ENCODE results near the gene CD7. TPM values are rescaled to one million over a fixed set of nuclear protein-coding genes. Genes with fewer than 3 reads are reported as not detected.

CD7 gene
- total and polyA plus RNA-seq, 2 donors (not counting 1 experiment from before 2014, with no cell fraction given), result 0.67 to 1.3 TPM

- H3K27me3 Mint-ChIP-seq, result peaks cover 25% of the 10 kb centered on the region
- H3K4me1 Mint-ChIP-seq, result peaks cover 12% of the 10 kb centered on the region
- no peak overlapping the region for H3K4me3 Mint-ChIP-seq
- no peak for DNase-seq
- no peak for TF ChIP-seq CTCF (IDR thresholded peaks at IDR 0.05)
- TF ChIP-seq EZH2 (IDR thresholded peaks at IDR 0.05; ENCODE audit: borderline replicate concordance, insufficient read depth, low read depth, low read length, poor library complexity, severe bottlenecking), result no peak
- no peaks in the 10 kb centered on the region for H3K79me2 ChIP-seq (ENCODE audit: control insufficient read depth, insufficient read depth, low read length)
- H3K27ac Mint-ChIP-seq, result no peak overlapping the region
- no peaks in the 10 kb centered on the region for H3K36me3 ChIP-seq (replicated peaks in 1 of 2; ENCODE audit: control extremely low read depth in 1 of 2, control insufficient read depth in 1 of 2, extremely low read depth in 1 of 2, insufficient read depth in 2 of 2, low read length in 1 of 2)
- H3K9ac ChIP-seq (ENCODE audit: low read length), result no peak overlapping the region
- H4K20me1 ChIP-seq (ENCODE audit: control insufficient read depth, insufficient read depth, low read length, poor library complexity, severe bottlenecking), result no peaks in the 10 kb centered on the region
- H3K4me1 ChIP-seq (ENCODE audit: control insufficient read depth in 2 of 2, insufficient read depth in 2 of 2, low read length in 2 of 2), result peaks cover 14 to 20% of the 10 kb centered on the region in 2 donors
- no peaks in the 10 kb centered on the region for H3K9me3 Mint-ChIP-seq (ENCODE audit: insufficient read depth)
- WGBS (ENCODE audit: insufficient coverage), result 94% methylated on average over 21 of the region's 21 CpGs
- ChIA-PET CTCF (interaction anchor here (3.0 kb wide), 1 partner anchor 9 kb away, joined by 23 read pairs; no protein-coding TSS in a partner anchor), POLR2A (no interaction called here)
- H3K9me3 ChIP-seq (ENCODE audit: control extremely low read depth in 1 of 3, control insufficient read depth in 2 of 3, insufficient read depth in 1 of 3, low read length in 2 of 3), result peaks cover 0 to 11% (median 0%) of the 10 kb centered on the region in 3 donors
- no peak overlapping the region for H3K4me3 ChIP-seq (ENCODE audit: control extremely low read depth in 1 of 5, extremely low read depth in 1 of 5, insufficient read depth in 1 of 5, low read depth in 2 of 5, low read length in 4 of 5)
- no peak overlapping the region for H3K27ac ChIP-seq (ENCODE audit: low read length in 2 of 2)
- no peak for ATAC-seq (ENCODE audit: low read depth)
- no peak overlapping the region for H3K4me2 ChIP-seq (replicated peaks; ENCODE audit: low read depth, low read length, poor library complexity, severe bottlenecking)
- no peak overlapping the region for H2AFZ ChIP-seq (ENCODE audit: insufficient read depth, low read depth, low read length, poor library complexity, severe bottlenecking)
- intact Hi-C loops (cut with micrococcal nuclease), result no loop called here
- peaks cover 0 to 29% (median 8%) of the 10 kb centered on the region in 4 experiments for H3K27me3 ChIP-seq (replicated peaks in 1 of 4; ENCODE audit: control extremely low read depth in 1 of 4, control insufficient read depth in 3 of 4, insufficient read depth in 4 of 4, low read length in 3 of 4)
These were observed 6.5 kb downstream of the CD7 start for GRCh38 chr17:82310877-82311276.

- no peaks in the 10 kb centered on the region for H3K9me3 Mint-ChIP-seq (ENCODE audit: insufficient read depth)
- intact Hi-C loops (cut with micrococcal nuclease), result no loop called here
These were observed 7.5 kb downstream of the CD7 start for GRCh38 chr17:82309656-82310570.

More at GRCh38 chr17:82309656-82310570, 7.5 kb downstream of the CD7 start:
- CTCF ChIA-PET, result interaction anchor here (3.0 kb wide), 1 partner anchor 8 kb away, joined by 23 read pairs; no protein-coding TSS in a partner anchor
- Histone ChIP-seq H2AFZ (ENCODE audit: insufficient read depth, low read depth, low read length, poor library complexity, severe bottlenecking) (no peak overlapping the region), H3K4me1 (ENCODE audit: control insufficient read depth in 2 of 2, insufficient read depth in 2 of 2, low read length in 2 of 2) (peaks cover 5 to 13% of the 10 kb centered on the region in 2 donors), H4K20me1 (ENCODE audit: control insufficient read depth, insufficient read depth, low read length, poor library complexity, severe bottlenecking) (no peaks in the 10 kb centered on the region), H3K27me3 (replicated peaks in 1 of 4; ENCODE audit: control extremely low read depth in 1 of 4, control insufficient read depth in 3 of 4, insufficient read depth in 4 of 4, low read length in 3 of 4) (peaks cover 0 to 21% (median 2%) of the 10 kb centered on the region in 4 experiments), H3K27ac (ENCODE audit: low read length in 2 of 2) (no peak overlapping the region), H3K4me3 (ENCODE audit: control extremely low read depth in 1 of 5, extremely low read depth in 1 of 5, insufficient read depth in 1 of 5, low read depth in 2 of 5, low read length in 4 of 5) (no peak overlapping the region), H3K79me2 (ENCODE audit: control insufficient read depth, insufficient read depth, low read length) (no peaks in the 10 kb centered on the region), H3K4me2 (replicated peaks; ENCODE audit: low read depth, low read length, poor library complexity, severe bottlenecking) (no peak overlapping the region), H3K9ac (ENCODE audit: low read length) (no peak overlapping the region), H3K9me3 (ENCODE audit: control extremely low read depth in 1 of 3, control insufficient read depth in 2 of 3, insufficient read depth in 1 of 3, low read length in 2 of 3) (peaks cover 0 to 4% (median 0%) of the 10 kb centered on the region in 3 donors), H3K36me3 (replicated peaks in 1 of 2; ENCODE audit: control extremely low read depth in 1 of 2, control insufficient read depth in 1 of 2, extremely low read depth in 1 of 2, insufficient read depth in 2 of 2, low read length in 1 of 2) (no peaks in the 10 kb centered on the region)
- Mint-ChIP-seq H3K27me3 (peaks cover 21% of the 10 kb centered on the region), H3K4me3 (no peak overlapping the region), H3K4me1 (peaks cover 7% of the 10 kb centered on the region), H3K27ac (no peak overlapping the region)
- WGBS (ENCODE audit: insufficient coverage), result 91% methylated on average over 26 of the region's 27 CpGs
- TF ChIP-seq EZH2 (IDR thresholded peaks at IDR 0.05; ENCODE audit: borderline replicate concordance, insufficient read depth, low read depth, low read length, poor library complexity, severe bottlenecking) (no peak), CTCF (IDR thresholded peaks at IDR 0.05) (no peak)
- POLR2A ChIA-PET, result no interaction called here
- DNase-seq, result no peak
- ATAC-seq (ENCODE audit: low read depth), result no peak
